ENCODE results near the gene BEND3.
"Not testable (repeated sequence)": the region's sequence is repeated elsewhere in the genome, so short reads cannot be mapped to it uniquely, and the experiment has no call there.

GRCh38 chr6:107118540-107118939 is 3.2 kb upstream of the BEND3 start:
- not testable (repeated sequence) for TF ChIP-seq POLR2A, EP300 (IDR thresholded peaks at IDR 0.05)

Data from suprapubic skin (tissue), 2 donors.